ENCODE results near the gene TNMD.

The TNMD gene

GRCh38 chrX:100645106-100645505 is 60.4 kb downstream of the TNMD start:
- no peak overlapping the region for H3K4me3 ChIP-seq (ENCODE audit: low read depth in 1 of 2, low read length in 1 of 2)
- H3K9me3 ChIP-seq: no peaks in the 10 kb centered on the region
- no peaks in the 10 kb centered on the region for H3K36me3 ChIP-seq
- H3K27me3 ChIP-seq: no peaks in the 10 kb centered on the region
- no peak overlapping the region for H3K27ac ChIP-seq
- H3K4me1 ChIP-seq (ENCODE audit: control insufficient read depth in 1 of 2, insufficient read depth in 1 of 2, low read depth in 1 of 2, low read length in 1 of 2): no peaks in the 10 kb centered on the region
- no peak for TF ChIP-seq CTCF (IDR thresholded peaks at IDR 0.05)

- no peaks in the 10 kb centered on the region for H3K27me3 ChIP-seq
- H3K9me3 ChIP-seq: no peaks in the 10 kb centered on the region
- TF ChIP-seq CTCF (IDR thresholded peaks at IDR 0.05): no peak
- no peak overlapping the region for H3K27ac ChIP-seq
- H3K36me3 ChIP-seq: no peaks in the 10 kb centered on the region
- no peak overlapping the region for H3K4me3 ChIP-seq (ENCODE audit: low read depth in 1 of 2, low read length in 1 of 2)
- H3K4me1 ChIP-seq (ENCODE audit: control insufficient read depth in 1 of 2, insufficient read depth in 1 of 2, low read depth in 1 of 2, low read length in 1 of 2): no peaks in the 10 kb centered on the region
Measured at GRCh38 chrX:100647095-100647494, 62.4 kb downstream of the TNMD start.

DNA sequence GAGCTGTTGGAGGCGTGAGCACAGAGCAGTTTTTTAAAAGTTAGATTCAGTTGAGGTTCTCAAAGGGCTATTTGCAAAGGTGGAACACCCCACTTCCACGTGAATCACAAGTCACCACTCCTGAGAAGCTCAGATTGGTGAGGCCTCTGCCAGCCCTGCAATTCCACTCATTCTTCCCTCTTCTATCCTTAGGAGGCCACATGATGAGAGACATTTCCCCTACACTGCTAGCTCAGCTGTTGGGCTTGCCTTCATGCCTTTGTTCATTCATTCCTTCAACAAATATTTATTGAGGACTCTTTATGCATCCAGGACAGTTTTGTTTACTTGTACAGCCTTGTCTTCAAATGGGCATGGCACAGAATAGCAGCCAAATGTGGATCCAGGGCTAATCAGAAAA is 63.0 kb downstream of the TNMD start:
- H3K4me3 ChIP-seq (ENCODE audit: low read depth in 1 of 2, low read length in 1 of 2): no peak overlapping the region
- H3K27ac ChIP-seq: no peak overlapping the region
- H3K36me3 ChIP-seq: no peaks in the 10 kb centered on the region
- H3K27me3 ChIP-seq: no peaks in the 10 kb centered on the region
- TF ChIP-seq CTCF (IDR thresholded peaks at IDR 0.05): no peak
- H3K9me3 ChIP-seq: no peaks in the 10 kb centered on the region
- no peaks in the 10 kb centered on the region for H3K4me1 ChIP-seq (ENCODE audit: control insufficient read depth in 1 of 2, insufficient read depth in 1 of 2, low read depth in 1 of 2, low read length in 1 of 2)

GRCh38 chrX:100648458-100649417 is 64.0 kb downstream of the TNMD start:
- Histone ChIP-seq H3K9me3 (no peaks in the 10 kb centered on the region), H3K36me3 (no peaks in the 10 kb centered on the region), H3K27me3 (no peaks in the 10 kb centered on the region), H3K4me3 (ENCODE audit: low read depth in 1 of 2, low read length in 1 of 2) (no peak overlapping the region), H3K27ac (no peak overlapping the region), H3K4me1 (ENCODE audit: control insufficient read depth in 1 of 2, insufficient read depth in 1 of 2, low read depth in 1 of 2, low read length in 1 of 2) (no peaks in the 10 kb centered on the region)
- no peak for TF ChIP-seq CTCF (IDR thresholded peaks at IDR 0.05)

Measured in neutrophil (primary cell).